Measurements from ENCODE around the gene TMEM232. TPM values are rescaled to one million over a fixed set of nuclear protein-coding genes. Genes with fewer than 3 reads are reported as not detected.

The TMEM232 gene
- total RNA-seq, 4 donors from 2014 or later, result 0.53 to 3.1 (median 1.5) TPM

GRCh38 chr5:110496276-110496675 lies 230.2 kb downstream of the TMEM232 start:
- no peak for DNase-seq
- Histone ChIP-seq H3K4me1 (no peaks in the 10 kb centered on the region), H3K36me3 (no peaks in the 10 kb centered on the region), H3K9me3 (no peaks in the 10 kb centered on the region), H3K27ac (no peak overlapping the region), H3K27me3 (no peaks in the 10 kb centered on the region), H3K4me3 (no peak overlapping the region)
- TF ChIP-seq CTCF (IDR thresholded peaks at IDR 0.05) (no peak), POLR2A (IDR thresholded peaks at IDR 0.05) (no peak)
- WGBS, 2 donors, result 78 to 85% methylated on average over 4 of the region's 4 CpGs
- intact Hi-C loops (cut with DNase I), result no loop called here

DNA sequence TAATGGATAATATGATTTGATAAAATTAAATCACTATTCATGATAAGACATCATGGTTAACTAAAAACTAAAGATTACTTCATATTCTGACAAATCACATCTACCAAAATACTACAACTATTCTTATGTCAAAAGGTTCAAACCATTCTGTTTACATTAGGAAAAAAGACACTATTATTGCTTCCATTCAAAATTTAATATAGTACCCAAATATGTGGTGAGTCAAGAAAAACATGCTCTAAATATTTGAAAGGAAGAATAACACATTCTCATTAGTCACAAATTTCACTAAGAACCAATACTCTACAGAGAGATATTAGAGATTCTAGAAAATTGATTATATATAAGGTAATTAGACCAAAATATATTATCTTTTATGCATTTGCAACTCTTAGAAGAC lies 234.0 kb downstream of the TMEM232 start:
- Histone ChIP-seq H3K9me3 (no peaks in the 10 kb centered on the region), H3K27ac (no peak overlapping the region), H3K27me3 (no peaks in the 10 kb centered on the region), H3K4me1 (no peaks in the 10 kb centered on the region), H3K4me3 (no peak overlapping the region), H3K36me3 (no peaks in the 10 kb centered on the region)
- no peak for DNase-seq
- TF ChIP-seq CTCF (IDR thresholded peaks at IDR 0.05) (no peak), POLR2A (IDR thresholded peaks at IDR 0.05) (no peak)
- intact Hi-C loops (cut with DNase I), result no loop called here

DNA sequence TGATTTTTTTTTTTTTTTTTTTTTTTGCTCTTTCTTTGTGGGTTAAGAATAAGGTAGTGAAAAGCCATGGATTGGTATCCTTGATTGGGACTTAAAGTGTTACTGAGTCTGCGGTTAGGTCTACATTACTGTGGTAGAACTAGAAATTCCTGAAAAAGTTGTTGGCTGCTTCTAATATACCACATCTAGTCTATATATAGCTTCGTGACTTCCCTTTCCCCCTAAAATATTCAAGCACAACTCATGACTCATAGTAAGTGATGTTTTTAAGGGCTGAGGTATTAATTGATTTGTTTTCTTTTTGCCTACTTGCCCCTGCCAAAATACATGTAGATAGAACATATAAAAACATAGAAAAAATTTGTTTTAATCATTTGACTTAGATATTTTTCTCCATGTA lies 247.6 kb downstream of the TMEM232 start:
- Histone ChIP-seq H3K9me3 (no peaks in the 10 kb centered on the region), H3K4me1 (no peaks in the 10 kb centered on the region), H3K27me3 (no peaks in the 10 kb centered on the region), H3K4me3 (no peak overlapping the region), H3K36me3 (no peaks in the 10 kb centered on the region), H3K27ac (no peak overlapping the region)
- intact Hi-C loops (cut with DNase I), result no loop called here
- TF ChIP-seq POLR2A (IDR thresholded peaks at IDR 0.05) (no peak), CTCF (IDR thresholded peaks at IDR 0.05) (no peak)
- 48 to 53% methylated on average over 2 of the region's 2 CpGs for WGBS, 2 donors
- DNase-seq, result no peak

- no peaks in the 10 kb centered on the region for H3K27me3 ChIP-seq
- H3K36me3 ChIP-seq, result no peaks in the 10 kb centered on the region
- H3K4me3 ChIP-seq, result no peak overlapping the region
- DNase-seq, result no peak
- H3K27ac ChIP-seq, result no peak overlapping the region
- TF ChIP-seq CTCF (IDR thresholded peaks at IDR 0.05) (no peak), POLR2A (IDR thresholded peaks at IDR 0.05) (no peak)
- H3K4me1 ChIP-seq, result no peaks in the 10 kb centered on the region
- H3K9me3 ChIP-seq, result no peaks in the 10 kb centered on the region
- intact Hi-C loops (cut with DNase I), result no loop called here
- WGBS, 2 donors, result 66 to 73% methylated on average over 3 of the region's 3 CpGs
These were observed 248.6 kb downstream of the TMEM232 start for GRCh38 chr5:110477911-110478310.

- no peaks in the 10 kb centered on the region for H3K36me3 ChIP-seq
- no peak overlapping the region for H3K27ac ChIP-seq
- H3K4me3 ChIP-seq, result no peak overlapping the region
- H3K4me1 ChIP-seq, result no peaks in the 10 kb centered on the region
- no peak for DNase-seq
- H3K27me3 ChIP-seq, result no peaks in the 10 kb centered on the region
- TF ChIP-seq CTCF (IDR thresholded peaks at IDR 0.05), result no peak
- TF ChIP-seq POLR2A (IDR thresholded peaks at IDR 0.05), result no peak
- intact Hi-C loops (cut with DNase I), result no loop called here
- peaks cover 0 to 2% (median 0%) of the 10 kb centered on the region in 3 donors for H3K9me3 ChIP-seq
These were observed 250.3 kb downstream of the TMEM232 start for GRCh38 chr5:110476164-110476563.

Data from esophagus squamous epithelium (tissue), 5 donors.